Occipital lobe (tissue), 2 donors: ENCODE results near the gene PPP2R3B. TPM values are rescaled to one million over a fixed set of nuclear protein-coding genes. Genes with fewer than 3 reads are reported as not detected.
"Not testable (repeated sequence)": the region's sequence is repeated elsewhere in the genome, so short reads cannot be mapped to it uniquely, and the experiment has no call there.

Experiments
- DNase-seq: peaks from one replicate; lab custom pipeline; 2025; lab: John Stamatoyannopoulos, UW
- total RNA-seq: library from RNA; depleted of rRNA; stranded (reverse); fragments of >200 nt; gene quantifications from one replicate; pipeline ENCODE4 v1.2.3, GENCODE V29; 2014

PPP2R3B gene
- total RNA-seq, 1 donor from 2014 or later: 15.4 TPM

DNA sequence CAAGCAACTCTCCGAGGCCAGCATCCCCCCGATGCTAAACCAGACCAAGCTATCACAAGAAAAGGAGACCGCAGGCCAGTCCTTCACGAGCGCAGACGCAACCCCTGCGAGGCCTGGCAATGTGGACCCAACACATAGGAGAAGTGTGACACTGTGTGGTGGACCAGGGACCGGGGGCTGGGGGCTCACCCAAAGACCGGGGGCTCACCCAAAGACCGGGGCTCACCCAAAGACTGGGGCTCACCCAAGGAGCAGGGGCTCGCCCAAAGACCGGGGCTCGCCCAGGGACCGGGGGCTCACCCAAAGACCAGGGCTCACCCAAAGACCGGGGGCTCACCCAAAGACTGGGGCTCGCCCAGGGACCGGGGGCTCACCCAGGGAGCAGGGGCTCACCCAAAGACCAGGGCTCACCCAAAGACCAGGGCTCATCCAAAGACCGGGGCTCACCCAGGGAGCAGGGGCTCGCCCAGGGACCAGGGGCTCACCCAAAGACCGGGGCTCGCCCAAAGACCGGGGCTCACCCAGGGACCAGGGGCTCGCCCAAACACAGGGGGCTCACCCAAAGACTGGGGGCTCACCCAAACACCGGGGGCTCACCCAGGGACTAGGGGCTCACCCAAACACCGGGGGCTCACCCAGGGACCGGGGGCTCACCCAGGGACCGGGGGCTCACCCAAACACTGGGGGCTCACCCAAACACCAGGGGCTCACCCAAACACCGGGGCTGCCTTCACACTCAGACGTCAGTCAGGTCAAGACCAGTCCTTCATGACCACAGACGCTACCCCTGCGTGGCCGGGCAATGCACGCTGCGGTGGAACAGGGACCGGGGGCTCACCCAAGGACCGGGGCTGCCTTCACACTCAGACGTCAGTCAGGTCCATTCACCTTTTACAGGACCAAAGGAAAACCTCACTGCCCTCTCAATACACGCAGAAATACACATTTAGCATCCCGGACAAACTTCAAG, 32.9 kb downstream of the PPP2R3B start:
- DNase-seq: no peak

- no peak for DNase-seq
Observed at GRCh38 chrX:352582-353314, 34.0 kb downstream of the PPP2R3B start.

DNA sequence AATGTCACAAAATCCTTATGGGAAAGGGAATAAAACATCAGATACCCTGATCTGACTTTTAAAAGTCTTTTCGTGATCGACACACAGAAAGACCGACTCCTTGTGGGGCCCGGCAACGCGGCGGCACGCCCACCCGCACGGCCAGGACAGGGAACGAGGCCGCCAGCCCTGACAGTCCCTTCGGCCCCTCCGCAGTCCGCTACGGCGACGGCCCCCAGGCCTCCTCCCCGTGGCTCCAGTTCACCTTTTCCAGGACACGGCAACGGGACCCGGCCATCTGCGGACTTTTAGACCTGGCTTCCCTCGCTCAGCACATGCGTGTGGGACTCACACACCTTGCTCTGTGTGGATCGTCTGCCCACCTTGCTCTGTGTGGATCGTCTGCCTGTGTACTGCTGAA, 34.5 kb downstream of the PPP2R3B start:
- no peak for DNase-seq

GRCh38 chrX:351736-352135, 35.0 kb downstream of the PPP2R3B start:
- no peak for DNase-seq

GRCh38 chrX:351324-351641, 35.4 kb downstream of the PPP2R3B start:
- not testable (repeated sequence) for DNase-seq

DNA sequence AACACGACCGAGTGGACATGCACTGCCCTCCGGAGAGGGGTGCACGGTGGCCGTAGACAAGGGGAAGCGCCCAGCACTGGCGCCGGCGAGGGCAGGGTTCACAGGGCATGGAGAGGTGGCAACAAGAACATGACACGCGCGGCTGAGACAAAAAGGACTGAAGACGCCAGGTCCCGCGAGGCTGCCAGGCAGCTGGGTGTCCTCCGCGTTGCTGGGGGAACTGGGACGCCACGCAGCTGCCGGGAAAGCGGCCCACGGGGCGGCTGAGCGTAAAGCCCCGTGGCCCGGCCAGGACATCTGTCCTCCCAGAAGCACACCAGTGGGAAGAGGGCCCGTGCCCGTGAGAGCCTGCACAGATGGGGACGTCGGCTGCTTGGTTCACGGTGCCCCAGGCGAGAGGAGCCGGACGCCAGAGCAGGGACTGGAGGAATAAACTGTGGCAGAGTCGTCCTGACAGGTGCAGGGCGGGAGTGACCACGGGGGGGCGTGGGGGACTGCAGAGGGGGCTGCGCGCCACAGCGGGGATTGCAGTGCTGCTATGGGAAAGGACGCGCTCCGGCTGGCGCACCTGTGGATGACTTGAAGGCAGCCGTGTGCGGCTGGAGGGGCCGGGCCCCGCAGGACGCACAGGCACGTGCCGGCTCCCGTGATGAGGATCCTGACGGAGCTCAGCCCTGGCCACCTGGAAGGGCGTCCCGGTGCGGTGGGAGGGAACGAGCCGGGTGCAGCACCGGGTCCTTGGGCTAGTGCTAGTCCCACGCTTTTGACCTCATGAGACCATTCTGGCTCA, 36.0 kb downstream of the PPP2R3B start:
- no peak for DNase-seq

DNA sequence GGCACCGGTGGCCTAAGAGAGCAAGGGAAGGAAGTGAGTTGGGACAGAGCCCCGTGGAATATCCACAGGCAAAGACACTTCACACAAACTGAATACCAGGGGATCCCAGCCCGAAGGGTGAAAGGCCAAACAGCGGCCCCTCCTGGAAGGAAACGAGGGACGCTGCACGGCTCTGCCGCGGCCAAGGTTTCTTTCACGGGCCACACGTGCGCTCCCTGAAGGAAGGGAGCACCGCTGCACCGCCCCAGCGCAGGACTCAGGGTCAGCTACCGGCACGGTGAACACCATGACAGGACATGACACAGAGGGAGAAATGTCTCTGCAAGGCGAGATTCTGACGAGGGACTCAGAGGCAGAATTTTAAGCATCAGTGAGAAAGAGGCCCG, 36.6 kb downstream of the PPP2R3B start:
- no peak for DNase-seq

DNA sequence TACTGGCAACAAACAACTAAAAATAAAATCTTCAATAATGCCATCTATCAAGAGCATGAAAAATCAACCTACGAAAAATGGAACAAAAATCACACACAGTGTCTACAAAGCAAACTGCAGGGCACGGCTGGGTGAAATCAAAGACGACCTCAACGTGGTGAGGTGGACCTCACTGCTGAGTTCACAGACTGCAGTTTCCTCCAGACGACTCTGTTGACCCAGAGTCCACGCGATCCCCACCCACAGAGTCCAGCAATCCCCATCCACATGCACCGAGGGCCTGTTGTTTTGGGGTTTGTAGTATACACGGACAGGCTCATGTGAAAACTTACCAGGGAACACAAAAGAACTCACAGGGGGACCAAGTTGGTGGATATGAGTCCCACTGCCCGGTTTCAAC, 37.0 kb downstream of the PPP2R3B start:
- no peak for DNase-seq

- DNase-seq: peak; percentile 3
Observed at GRCh38 chrX:349196-349595, 37.5 kb downstream of the PPP2R3B start.

GRCh38 chrX:348461-349117, 38.1 kb downstream of the PPP2R3B start:
- DNase-seq: no peak

DNA sequence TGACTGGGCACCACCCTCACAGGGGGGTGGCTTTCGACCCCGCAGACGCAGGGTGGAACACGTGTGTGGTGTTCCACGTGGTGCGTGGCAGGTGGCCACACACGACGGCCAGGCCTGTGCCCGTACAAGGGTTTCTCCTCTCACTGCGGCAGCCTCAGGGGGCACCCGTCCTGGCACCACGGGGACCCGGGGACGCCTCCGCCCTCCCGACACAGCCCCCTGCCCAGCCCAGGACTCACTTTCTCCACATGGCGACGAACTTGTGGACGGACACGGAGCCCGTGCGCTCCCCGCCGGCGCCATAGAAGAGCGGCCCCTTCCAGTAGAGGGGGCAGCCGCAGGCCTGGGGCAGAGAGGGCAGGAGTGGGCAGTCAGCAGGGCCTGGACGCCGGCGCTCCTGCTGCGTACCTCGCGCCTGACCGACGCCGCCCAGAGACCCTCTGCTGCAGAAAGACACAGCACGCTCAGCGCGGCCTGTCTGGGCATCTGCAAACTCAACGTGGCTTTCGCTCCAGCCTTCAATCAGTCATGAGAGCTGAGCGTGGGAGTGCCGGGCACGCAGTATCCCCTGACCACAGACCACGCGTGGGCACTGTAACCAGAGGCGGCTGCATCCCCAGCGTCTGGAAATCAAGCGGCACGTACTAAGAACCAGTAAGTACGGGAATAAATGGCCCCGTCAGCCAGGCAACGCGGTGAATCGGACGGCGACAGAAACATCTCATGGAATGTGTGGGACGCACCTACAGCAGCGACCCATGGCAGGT, 39.2 kb downstream of the PPP2R3B start:
- no peak for DNase-seq

- DNase-seq: no peak
Observed at GRCh38 chrX:346034-346813, 40.5 kb downstream of the PPP2R3B start.

DNA sequence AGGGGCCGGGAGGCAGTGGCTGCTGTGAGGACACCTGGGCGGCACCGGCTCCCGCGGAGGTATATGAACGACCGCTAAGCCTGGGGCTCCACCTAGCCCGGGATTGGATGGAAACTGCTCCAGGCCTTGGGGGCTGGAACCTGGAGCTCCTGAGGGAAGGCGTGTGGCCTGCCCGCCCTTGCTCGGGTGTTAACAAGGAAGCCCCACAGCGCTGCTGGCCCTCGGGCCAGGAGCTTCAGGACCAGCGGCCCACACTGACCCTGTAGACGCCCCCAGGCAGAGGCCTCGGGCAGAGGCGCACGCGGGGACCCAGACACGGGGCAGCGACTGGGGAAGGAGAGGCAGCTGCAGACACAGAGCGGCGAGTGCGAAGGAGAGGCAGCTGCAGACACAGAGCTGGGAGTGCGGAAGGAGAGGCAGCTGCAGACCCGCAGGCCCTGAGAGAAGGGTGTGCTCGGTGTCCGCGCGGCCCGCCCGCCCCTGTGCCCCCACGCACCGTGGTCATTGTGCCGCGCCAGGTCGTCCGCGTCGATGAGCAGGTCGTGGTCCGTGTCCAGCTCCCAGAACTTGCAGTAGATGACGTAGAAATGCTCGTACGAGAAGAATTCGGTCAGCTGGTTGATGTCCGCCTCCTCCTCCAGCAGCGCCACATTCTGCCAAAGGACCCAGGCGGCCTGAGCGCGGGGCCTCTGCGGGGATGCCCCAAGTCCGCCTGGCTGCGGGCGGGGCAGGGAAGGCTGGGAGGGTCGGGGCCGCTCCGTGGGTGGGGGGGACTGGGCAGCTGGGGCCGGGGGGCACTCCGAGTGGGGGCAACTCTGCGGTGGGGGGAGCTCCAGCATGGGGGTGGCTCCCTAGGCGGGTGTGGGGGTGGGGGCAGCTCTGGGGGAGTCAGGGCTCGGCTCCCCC, 41.4 kb downstream of the PPP2R3B start:
- DNase-seq: no peak

GRCh38 chrX:344371-344901, 42.3 kb downstream of the PPP2R3B start:
- no peak for DNase-seq

- DNase-seq: no peak
Observed at GRCh38 chrX:341541-342101, 45.1 kb downstream of the PPP2R3B start.

- DNase-seq: no peak
Observed at GRCh38 chrX:340641-341423, 45.9 kb downstream of the PPP2R3B start.

DNA sequence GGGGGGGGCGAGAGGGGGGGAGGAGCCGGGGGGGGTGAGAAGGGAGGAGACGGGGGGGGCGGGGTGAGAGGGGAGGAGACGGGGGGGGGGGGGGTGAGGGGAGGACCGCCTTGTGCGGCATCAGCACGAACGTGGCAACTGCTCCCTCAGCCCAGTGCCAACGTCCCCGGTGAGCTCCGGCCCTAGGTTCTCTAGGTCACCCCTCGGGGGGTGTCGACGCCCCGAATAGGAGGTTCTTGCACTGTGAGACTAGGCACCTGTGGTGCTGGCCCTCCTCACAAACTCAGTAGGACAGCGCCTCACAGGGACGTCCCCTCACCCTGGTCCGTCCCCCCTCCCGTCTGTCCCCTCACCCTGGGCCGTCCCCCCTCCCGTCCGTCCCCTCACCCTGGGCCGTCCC, 46.6 kb downstream of the PPP2R3B start:
- DNase-seq: no peak
